ENCODE results near the gene MCTP1. TPM values are rescaled to one million over a fixed set of nuclear protein-coding genes. Genes with fewer than 3 reads are reported as not detected.
"Not testable (repeated sequence)": the region's sequence is repeated elsewhere in the genome, so short reads cannot be mapped to it uniquely, and the experiment has no call there.

MCTP1 gene
- total RNA-seq, 2 donors from 2014 or later = not detected

DNA sequence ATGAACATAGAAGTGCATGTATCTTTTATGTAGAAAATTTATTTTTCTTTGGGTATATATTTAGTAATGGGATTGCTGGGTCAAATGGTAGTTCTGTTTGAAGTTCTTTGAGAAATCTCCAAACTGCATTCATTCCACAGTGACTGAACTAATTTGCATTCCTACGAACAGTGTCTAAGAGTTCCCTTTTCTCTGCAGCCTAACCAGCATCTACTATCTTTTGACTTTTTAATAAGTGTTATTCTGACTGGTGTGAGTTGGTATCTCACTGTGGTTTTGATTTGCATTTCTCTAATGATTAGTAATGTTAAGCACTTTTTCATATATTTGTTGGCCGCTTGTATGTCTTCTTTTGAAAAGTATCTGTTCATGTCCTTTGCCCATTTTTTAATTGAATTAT, 141.0 kb downstream of the MCTP1 start:
- not testable (repeated sequence) for ATAC-seq (replicated peaks); H3K27ac Mint-ChIP-seq; H3K4me1 Mint-ChIP-seq; H3K4me3 Mint-ChIP-seq; H3K27me3 Mint-ChIP-seq; H3K36me3 Mint-ChIP-seq (ENCODE audit: low read depth)
- H3K9me3 Mint-ChIP-seq = peaks cover 11% of the 10 kb centered on the region

DNA sequence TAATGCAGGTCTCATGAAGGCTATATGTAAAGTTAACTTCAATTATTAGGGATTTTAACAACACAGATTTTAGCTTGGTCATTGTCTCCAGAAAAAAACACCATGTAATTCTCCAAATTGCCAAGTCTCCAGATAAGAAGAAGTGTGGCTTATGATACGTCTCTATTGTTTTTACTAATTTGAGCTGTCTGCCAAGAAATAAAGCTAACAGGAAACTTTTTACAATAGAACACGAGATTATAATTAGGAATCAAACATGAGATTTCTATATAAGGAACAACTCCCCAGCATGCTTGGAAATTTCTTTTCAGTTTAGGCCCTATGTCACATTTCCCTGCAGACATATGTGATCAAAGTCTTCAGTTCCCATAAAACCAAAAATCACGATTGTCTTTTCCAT, 142.7 kb downstream of the MCTP1 start:
- no peak for ATAC-seq (replicated peaks)
- Mint-ChIP-seq H3K27ac (no peak overlapping the region), H3K4me1 (no peaks in the 10 kb centered on the region)

DNA sequence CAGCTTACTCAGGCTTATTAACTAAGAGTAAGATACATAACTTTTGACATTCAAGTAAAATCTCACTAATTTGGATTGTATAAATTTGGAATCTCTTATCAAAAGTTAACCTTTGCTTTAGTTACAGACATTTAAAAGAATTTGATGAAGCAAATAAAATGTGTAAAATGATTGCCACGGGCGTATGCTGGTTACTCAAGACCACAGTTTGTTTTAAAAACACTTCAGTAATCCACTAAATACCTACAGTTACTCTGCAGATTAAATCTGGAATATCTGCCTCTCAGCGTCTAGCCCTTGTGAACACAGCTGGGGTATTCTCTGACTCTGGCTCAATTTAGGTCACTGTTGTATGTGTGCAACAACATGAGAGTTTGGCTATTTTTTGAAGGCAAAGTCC, 143.8 kb downstream of the MCTP1 start:
- Mint-ChIP-seq H3K9me3 (no peaks in the 10 kb centered on the region), H3K27ac (no peak overlapping the region), H3K27me3 (peaks cover 3% of the 10 kb centered on the region), H3K36me3 (ENCODE audit: low read depth) (no peaks in the 10 kb centered on the region), H3K4me1 (no peaks in the 10 kb centered on the region), H3K4me3 (no peak overlapping the region)
- ATAC-seq (replicated peaks) = no peak

More for the DNA sequence above, 142.7 kb downstream of the MCTP1 start:
- no peaks in the 10 kb centered on the region for H3K27me3 Mint-ChIP-seq
- H3K36me3 Mint-ChIP-seq (ENCODE audit: low read depth) = no peaks in the 10 kb centered on the region
- H3K4me3 Mint-ChIP-seq = no peak overlapping the region
- H3K9me3 Mint-ChIP-seq = no peaks in the 10 kb centered on the region

DNA sequence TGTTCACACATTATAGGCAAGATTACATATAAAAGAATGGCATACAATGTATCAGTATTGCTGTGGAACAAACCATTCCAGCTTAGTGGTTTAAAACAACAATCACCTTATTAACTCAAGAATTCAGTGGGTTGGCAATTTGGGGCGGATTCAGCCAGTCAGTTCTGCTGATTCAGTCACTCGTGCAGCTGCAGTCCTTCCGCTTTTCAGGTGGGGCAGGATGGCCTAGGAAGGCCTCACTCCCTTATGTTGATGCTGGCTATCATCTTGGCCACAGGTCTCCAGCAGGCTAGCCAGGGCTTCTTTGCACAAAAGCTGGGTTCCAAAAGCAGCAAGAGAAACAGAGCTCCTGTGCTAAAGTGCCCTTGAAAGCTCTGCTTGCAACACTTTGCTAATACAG, 150.6 kb downstream of the MCTP1 start:
- no peak for ATAC-seq (replicated peaks)
- no peaks in the 10 kb centered on the region for H3K9me3 Mint-ChIP-seq
- H3K27ac Mint-ChIP-seq = no peak overlapping the region
- H3K36me3 Mint-ChIP-seq (ENCODE audit: low read depth) = no peaks in the 10 kb centered on the region
- peaks cover 4% of the 10 kb centered on the region for H3K27me3 Mint-ChIP-seq
- no peak overlapping the region for H3K4me3 Mint-ChIP-seq
- no peaks in the 10 kb centered on the region for H3K4me1 Mint-ChIP-seq

DNA sequence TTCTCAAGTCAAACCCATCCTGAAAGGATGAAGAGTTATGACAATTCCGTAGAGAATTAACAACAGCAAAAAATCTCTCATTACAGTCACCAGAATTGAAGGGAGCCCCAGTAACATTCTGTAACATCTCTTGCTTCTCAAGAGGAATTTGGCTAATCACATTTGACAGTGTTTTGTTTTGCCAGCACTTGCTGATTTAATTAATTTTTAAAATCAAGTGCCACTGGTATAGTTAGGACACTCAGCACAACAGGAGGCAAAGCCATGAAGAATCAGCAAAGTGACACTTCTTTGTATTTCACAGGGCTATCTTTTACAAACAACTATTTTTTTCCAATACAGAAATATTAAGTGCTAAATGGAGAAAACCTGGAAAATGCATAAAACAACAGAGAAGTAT, 152.8 kb downstream of the MCTP1 start:
- Mint-ChIP-seq H3K27me3 (peaks cover 4% of the 10 kb centered on the region), H3K4me3 (no peak overlapping the region), H3K9me3 (peaks cover 3% of the 10 kb centered on the region), H3K36me3 (ENCODE audit: low read depth) (no peaks in the 10 kb centered on the region), H3K27ac (no peak overlapping the region), H3K4me1 (no peaks in the 10 kb centered on the region)
- ATAC-seq (replicated peaks) = no peak

DNA sequence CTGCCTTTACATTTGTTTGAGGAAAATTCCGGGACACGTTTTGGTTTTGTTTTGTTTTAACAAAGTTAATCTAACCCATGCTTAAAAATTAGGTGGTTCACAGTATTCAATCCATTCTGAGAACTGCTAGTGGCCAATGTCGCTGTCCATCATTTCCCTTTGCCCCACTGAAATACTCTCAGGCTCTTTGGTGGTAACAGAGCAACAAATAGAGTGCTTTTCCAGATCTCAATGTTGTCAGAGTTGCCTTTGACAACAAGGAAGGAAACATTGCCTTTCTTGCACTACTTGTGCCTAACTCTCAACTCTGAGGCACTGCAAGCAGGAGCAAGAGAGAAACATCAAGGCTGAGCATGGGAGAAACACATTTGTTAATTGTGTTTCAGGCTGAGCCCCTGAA, 154.0 kb downstream of the MCTP1 start:
- Mint-ChIP-seq H3K4me3 (no peak overlapping the region), H3K27ac (no peak overlapping the region), H3K9me3 (peaks cover 3% of the 10 kb centered on the region), H3K4me1 (no peaks in the 10 kb centered on the region), H3K36me3 (ENCODE audit: low read depth) (no peaks in the 10 kb centered on the region), H3K27me3 (no peaks in the 10 kb centered on the region)
- no peak for ATAC-seq (replicated peaks)

DNA sequence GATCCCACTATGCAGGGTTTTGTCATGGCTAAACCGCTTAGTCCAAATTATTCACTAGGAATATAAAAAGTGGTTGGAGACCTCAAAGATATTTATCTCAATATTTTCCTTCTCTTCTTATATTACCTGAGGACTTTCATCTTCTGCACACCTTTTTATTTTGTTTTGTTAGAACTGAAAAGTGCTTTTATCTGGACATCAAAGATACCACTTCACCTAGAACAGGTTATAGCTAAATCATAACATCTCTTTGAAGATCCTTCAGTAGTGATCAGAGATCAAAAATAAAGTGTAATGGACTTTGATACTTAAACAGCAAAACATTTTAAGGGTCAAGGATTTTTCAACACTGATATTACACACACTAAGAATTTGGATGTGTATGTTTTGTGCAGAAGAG, 160.2 kb downstream of the MCTP1 start:
- no peak for ATAC-seq (replicated peaks)
- Mint-ChIP-seq H3K27me3 (no peaks in the 10 kb centered on the region), H3K4me1 (no peaks in the 10 kb centered on the region), H3K36me3 (ENCODE audit: low read depth) (no peaks in the 10 kb centered on the region), H3K27ac (no peak overlapping the region), H3K4me3 (no peak overlapping the region), H3K9me3 (peaks cover 3% of the 10 kb centered on the region)

DNA sequence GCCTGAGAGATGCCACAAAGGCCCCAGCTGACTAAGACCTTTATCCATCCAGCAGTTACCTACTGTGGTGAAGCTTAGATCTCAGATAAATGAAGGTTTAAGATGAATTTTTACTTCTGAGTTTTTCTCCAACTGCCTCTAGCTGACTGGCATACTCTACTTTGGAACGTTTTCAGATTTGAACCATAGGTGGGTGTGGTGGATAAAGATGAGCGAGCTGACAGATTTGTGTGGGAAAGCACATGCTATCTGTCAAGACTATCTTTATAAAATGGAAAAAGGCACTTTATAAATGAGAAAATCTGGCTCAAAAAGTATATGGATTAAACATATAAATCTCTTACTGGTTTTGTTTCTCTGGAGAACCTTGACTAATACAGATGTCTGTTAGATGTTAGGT, 160.8 kb downstream of the MCTP1 start:
- no peaks in the 10 kb centered on the region for H3K4me1 Mint-ChIP-seq
- no peak for ATAC-seq (replicated peaks)

DNA sequence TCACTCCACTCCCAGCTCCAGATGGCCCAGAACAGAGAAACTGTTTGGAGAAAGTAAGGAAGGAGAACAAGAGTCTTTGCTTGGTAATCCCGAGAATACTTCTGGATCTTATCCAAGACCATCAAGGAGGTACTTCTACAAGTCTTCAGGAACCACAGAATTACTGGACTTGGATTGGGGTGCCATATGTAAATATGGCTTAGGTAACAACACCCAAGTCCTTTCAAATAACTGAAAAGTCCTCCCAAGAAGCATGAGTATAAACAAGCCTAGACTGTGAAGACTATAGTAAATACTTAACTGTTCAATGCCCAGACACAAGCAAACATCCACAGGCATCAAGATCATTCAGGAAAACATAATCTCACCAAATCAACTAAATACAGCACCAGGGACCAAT, 170.0 kb downstream of the MCTP1 start:
- Mint-ChIP-seq H3K36me3 (ENCODE audit: low read depth) (no peaks in the 10 kb centered on the region), H3K4me3 (no peak overlapping the region), H3K4me1 (no peaks in the 10 kb centered on the region), H3K9me3 (peaks cover 9% of the 10 kb centered on the region), H3K27me3 (peaks cover 3% of the 10 kb centered on the region), H3K27ac (no peak overlapping the region)
- ATAC-seq (replicated peaks) = no peak

More for the DNA sequence above, 160.8 kb downstream of the MCTP1 start:
- no peak overlapping the region for H3K27ac Mint-ChIP-seq
- H3K27me3 Mint-ChIP-seq = no peaks in the 10 kb centered on the region
- peaks cover 3% of the 10 kb centered on the region for H3K9me3 Mint-ChIP-seq
- no peak overlapping the region for H3K4me3 Mint-ChIP-seq
- no peaks in the 10 kb centered on the region for H3K36me3 Mint-ChIP-seq (ENCODE audit: low read depth)

DNA sequence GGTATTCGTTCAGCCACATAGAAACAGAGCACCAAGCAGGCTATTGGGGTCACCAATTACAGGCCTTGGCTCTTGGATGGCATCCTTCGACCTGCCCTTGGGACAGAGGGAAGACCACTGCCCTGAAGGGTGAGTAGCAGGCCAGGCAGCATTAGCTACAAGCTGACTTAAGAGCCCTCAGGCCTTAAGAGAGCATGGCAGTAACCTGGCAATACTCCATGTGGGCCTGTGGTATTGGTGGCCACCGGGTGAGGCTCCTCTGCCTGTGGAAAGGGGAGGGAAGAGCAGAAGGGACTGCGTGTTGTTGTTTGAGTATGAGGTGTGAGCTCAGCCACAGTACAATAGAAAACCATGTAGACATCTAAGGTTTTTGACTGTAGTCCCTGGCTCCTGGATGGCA, 170.6 kb downstream of the MCTP1 start:
- no peak overlapping the region for H3K27ac Mint-ChIP-seq
- H3K4me3 Mint-ChIP-seq = no peak overlapping the region
- no peak for ATAC-seq (replicated peaks)
- no peaks in the 10 kb centered on the region for H3K4me1 Mint-ChIP-seq
- H3K9me3 Mint-ChIP-seq = peaks cover 9% of the 10 kb centered on the region
- H3K36me3 Mint-ChIP-seq (ENCODE audit: low read depth) = no peaks in the 10 kb centered on the region
- H3K27me3 Mint-ChIP-seq = peaks cover 3% of the 10 kb centered on the region

DNA sequence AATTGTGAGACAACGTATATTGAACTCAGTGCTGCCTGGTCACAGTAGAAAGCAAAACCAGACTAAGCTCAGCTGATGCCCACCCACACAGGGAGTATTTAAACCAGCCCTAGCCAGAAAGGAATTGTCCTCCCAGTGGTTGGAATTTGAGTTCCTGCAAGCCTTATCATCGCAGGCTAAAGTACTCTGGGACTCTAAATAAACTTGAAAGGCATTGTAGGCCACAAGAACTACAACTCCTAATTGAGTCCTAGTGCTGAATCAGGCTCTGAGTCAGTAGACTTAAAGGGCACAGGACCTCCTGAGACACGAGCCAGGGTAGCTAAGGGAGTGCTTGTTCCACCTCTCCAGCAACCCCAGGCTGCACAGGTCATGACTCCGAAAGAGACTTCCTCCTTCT, 171.4 kb downstream of the MCTP1 start:
- H3K36me3 Mint-ChIP-seq (ENCODE audit: low read depth) = no peaks in the 10 kb centered on the region
- no peaks in the 10 kb centered on the region for H3K4me1 Mint-ChIP-seq
- no peak overlapping the region for H3K27ac Mint-ChIP-seq
- H3K27me3 Mint-ChIP-seq = peaks cover 3% of the 10 kb centered on the region
- H3K9me3 Mint-ChIP-seq = peaks cover 9% of the 10 kb centered on the region
- ATAC-seq (replicated peaks) = no peak
- H3K4me3 Mint-ChIP-seq = no peak overlapping the region

DNA sequence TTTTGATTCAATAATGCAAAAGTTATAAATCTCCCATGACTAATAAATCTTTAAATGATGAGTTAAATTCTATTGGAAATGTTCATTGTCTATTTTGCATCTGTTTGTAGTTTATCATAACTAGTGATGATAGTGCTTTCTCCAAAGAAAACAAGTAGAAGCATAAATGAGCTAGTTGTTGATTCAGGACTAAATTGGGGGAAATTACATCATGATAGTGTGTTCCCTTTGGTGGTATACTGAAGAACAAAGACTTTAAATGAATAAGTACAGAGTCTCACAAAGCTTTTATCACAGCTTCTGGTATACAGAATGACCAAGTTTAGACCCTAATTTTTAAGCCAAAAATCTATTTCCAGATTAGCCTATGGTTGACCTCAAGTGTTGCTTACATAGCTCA, 173.8 kb downstream of the MCTP1 start:
- no peaks in the 10 kb centered on the region for H3K27me3 Mint-ChIP-seq
- H3K4me3 Mint-ChIP-seq = no peak overlapping the region
- no peaks in the 10 kb centered on the region for H3K4me1 Mint-ChIP-seq
- peaks cover 6% of the 10 kb centered on the region for H3K9me3 Mint-ChIP-seq
- no peak for ATAC-seq (replicated peaks)
- H3K27ac Mint-ChIP-seq = no peak overlapping the region
- H3K36me3 Mint-ChIP-seq (ENCODE audit: low read depth) = no peaks in the 10 kb centered on the region

DNA sequence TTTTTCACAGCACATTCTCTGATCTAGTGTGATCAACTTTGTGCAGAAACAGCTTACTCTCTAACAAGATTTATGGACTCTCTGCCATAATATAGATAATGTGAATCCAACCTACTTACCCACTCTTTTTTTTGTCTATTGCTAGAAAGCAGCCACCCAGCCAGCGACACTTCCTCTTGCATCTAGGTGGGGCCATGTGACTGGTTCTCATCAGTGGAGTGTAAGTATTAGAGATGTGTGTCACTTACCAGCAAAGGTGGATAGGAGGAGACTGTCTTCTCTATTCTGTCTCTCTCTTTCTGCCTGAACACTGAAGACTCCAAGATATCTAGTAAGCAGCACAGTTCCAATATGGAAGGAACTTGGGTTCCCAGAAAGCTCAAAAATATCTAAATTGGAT, 174.8 kb downstream of the MCTP1 start:
- H3K27me3 Mint-ChIP-seq = no peaks in the 10 kb centered on the region
- ATAC-seq (replicated peaks) = no peak
- no peak overlapping the region for H3K27ac Mint-ChIP-seq
- no peaks in the 10 kb centered on the region for H3K36me3 Mint-ChIP-seq (ENCODE audit: low read depth)
- no peaks in the 10 kb centered on the region for H3K4me1 Mint-ChIP-seq
- peaks cover 4% of the 10 kb centered on the region for H3K9me3 Mint-ChIP-seq
- H3K4me3 Mint-ChIP-seq = no peak overlapping the region

DNA sequence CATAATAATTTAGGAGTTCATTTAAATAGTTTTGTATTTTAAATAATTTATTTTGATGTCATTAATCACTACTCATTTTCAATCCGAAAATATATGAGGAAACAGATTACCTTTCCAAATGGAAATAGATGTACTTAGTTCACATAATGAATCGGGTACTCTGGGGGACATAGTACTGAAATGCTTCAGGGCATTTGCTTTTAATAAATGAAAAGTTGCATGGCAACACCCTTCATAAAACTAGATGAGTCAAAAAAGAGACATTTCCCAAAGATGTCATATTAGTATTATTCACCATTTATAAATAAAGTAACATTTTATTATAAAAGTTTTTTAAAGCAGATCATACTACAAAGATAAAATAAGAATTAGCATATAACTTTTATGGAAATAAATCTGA, 177.8 kb downstream of the MCTP1 start:
- Mint-ChIP-seq H3K9me3 (no peaks in the 10 kb centered on the region), H3K4me3 (no peak overlapping the region), H3K36me3 (ENCODE audit: low read depth) (no peaks in the 10 kb centered on the region), H3K4me1 (no peaks in the 10 kb centered on the region), H3K27ac (no peak overlapping the region), H3K27me3 (no peaks in the 10 kb centered on the region)
- ATAC-seq (replicated peaks) = no peak

DNA sequence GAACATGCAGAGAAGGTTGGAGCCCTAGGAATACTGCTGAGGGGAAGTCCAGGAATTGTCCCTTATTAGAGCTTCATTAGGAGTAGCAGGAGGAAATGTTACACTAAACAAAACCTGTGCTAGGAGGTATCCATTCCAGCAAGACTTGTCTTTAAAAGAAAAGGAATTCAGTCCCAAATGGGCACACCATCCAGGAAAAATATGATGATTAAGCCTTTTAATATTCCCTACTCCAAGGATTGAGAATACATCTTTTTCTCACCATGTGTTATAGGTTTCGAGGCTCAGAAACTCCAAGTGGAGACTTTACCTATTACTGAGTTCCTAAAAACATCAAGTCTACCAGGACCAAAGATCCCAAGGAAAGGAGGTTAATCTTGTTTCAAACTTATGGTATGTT, 179.3 kb downstream of the MCTP1 start:
- no peaks in the 10 kb centered on the region for H3K36me3 Mint-ChIP-seq (ENCODE audit: low read depth)
- H3K4me1 Mint-ChIP-seq = no peaks in the 10 kb centered on the region
- no peaks in the 10 kb centered on the region for H3K27me3 Mint-ChIP-seq
- H3K4me3 Mint-ChIP-seq = no peak overlapping the region
- H3K9me3 Mint-ChIP-seq = no peaks in the 10 kb centered on the region
- no peak for ATAC-seq (replicated peaks)
- no peak overlapping the region for H3K27ac Mint-ChIP-seq

DNA sequence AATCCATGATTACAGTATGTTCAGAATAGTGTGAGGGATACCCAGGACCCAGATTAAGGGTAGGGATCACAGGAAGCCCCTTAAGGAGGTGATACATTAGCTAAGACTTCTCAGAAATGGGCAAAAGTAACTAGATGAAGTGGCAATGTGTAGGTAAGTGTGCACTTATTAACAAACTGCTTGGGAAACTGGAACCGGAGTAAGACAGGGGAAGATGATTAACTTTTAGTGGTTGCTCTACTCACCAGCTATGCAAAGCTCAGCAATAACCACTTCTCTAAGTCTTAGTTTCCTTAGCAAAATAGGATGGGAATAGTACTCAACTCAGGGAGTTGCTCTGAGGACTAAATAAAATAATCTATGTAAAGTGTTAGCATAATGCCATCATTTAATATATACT, 182.2 kb downstream of the MCTP1 start:
- Mint-ChIP-seq H3K4me3 (no peak overlapping the region), H3K27ac (no peak overlapping the region), H3K27me3 (no peaks in the 10 kb centered on the region), H3K36me3 (ENCODE audit: low read depth) (no peaks in the 10 kb centered on the region), H3K4me1 (no peaks in the 10 kb centered on the region), H3K9me3 (no peaks in the 10 kb centered on the region)
- ATAC-seq (replicated peaks) = no peak

All from activated T-helper 17 cell treated with anti-CD3 and anti-CD28 coated beads, Interleukin-2, amount 50 U/mL, for 72 hours (primary cell).